Endothelial cell of umbilical vein (primary cell): ENCODE data around the gene DENND2C. TPM values are rescaled to one million over a fixed set of nuclear protein-coding genes. Genes with fewer than 3 reads are reported as not detected.

ENCODE experiments used
- BruUV-seq: library from RNA; stranded (reverse); fragments of 400-500 nt; replicated peaks from 2 replicates; lab custom pipeline; 2021; lab: Mats Ljungman, UMichigan
- CTCF ChIA-PET: fragments of 300-600, 350-600 bp; sonication (Branson Sonifier 250); formaldehyde crosslinking; loops from one replicate; lab custom pipeline; 2021; ENCODE audit warnings: antibody characterized with exemption, inconsistent platforms; lab: Charles Lee
- POLR2A ChIA-PET: fragments of 300-600, 350-600 bp; sonication (Branson Sonifier 250); formaldehyde crosslinking; loops from one replicate; lab custom pipeline; 2021; ENCODE audit warnings: antibody characterized with exemption, inconsistent platforms; lab: Charles Lee
- DNase-seq: peaks from one replicate; pipeline ENCODE4 v3.0.0-alpha.2; 2011; ENCODE audit warnings: low read depth, low spot score
- FAIRE-seq: peaks from 2 replicates; lab custom pipeline; 2011; peaks lifted over from hg19 to GRCh38; lab: Jason Lieb, UNC
- H2AFZ ChIP-seq: 2 replicates; pipeline ENCODE4 v1.6.0; 2012; ENCODE audit warnings: low read depth, low read length, control low read depth, inconsistent platforms
- H3K27ac ChIP-seq: 2 replicates; pipeline ENCODE4 v1.5.1; 2011; ENCODE audit warnings: low read depth, mild to moderate bottlenecking, control low read depth, low read length, moderate library complexity; ENCODE audit not compliant: insufficient read depth
- H3K27me3 ChIP-seq, 2 experiments: 2 replicates each; pipeline versions ENCODE4 v1.6.0 to v1.6.1; 2011; ENCODE audit warnings: low read length in 2 of 2, mixed read lengths in 1 of 2; ENCODE audit not compliant: control insufficient read depth in 2 of 2, insufficient read depth in 2 of 2
- H3K36me3 ChIP-seq, 2 experiments: 2 replicates in 1 of 2; 3 replicates in 1 of 2; pipeline ENCODE4 v1.5.1; 2011; ENCODE audit warnings: low read length in 2 of 2, mild to moderate bottlenecking in 1 of 2, moderate library complexity in 1 of 2; ENCODE audit not compliant: control insufficient read depth in 2 of 2, insufficient read depth in 2 of 2; ENCODE audit errors: extremely low read depth in 1 of 2
- H3K4me1 ChIP-seq: 3 replicates; pipeline ENCODE4 v1.5.1; 2011; ENCODE audit warnings: mild to moderate bottlenecking, low read length; ENCODE audit not compliant: control insufficient read depth, insufficient read depth; ENCODE audit errors: extremely low read depth
- H3K4me2 ChIP-seq: 2 replicates; pipeline ENCODE4 v1.6.1; 2011; ENCODE audit warnings: low read length, control low read depth, mixed read lengths; ENCODE audit not compliant: insufficient read depth
- H3K4me3 ChIP-seq, 3 experiments: fragments of 200-600 bp in 1 of 3; sonication (generic), shearing (Covaris generic) in 1 of 3; replicated peaks in 1 of 3; 2 replicates each; pipeline ENCODE4 v1.5.1; 2011 to 2016; ENCODE audit warnings: control low read depth in 3 of 3, low read length in 3 of 3, mild to moderate bottlenecking in 2 of 3, inconsistent platforms in 1 of 3, low read depth in 1 of 3, moderate library complexity in 1 of 3; ENCODE audit not compliant: insufficient read depth in 1 of 3
- H3K79me2 ChIP-seq: 2 replicates; pipeline ENCODE4 v1.6.0; 2012; ENCODE audit warnings: low read length, inconsistent platforms; ENCODE audit not compliant: control insufficient read depth, insufficient read depth
- H3K9ac ChIP-seq: replicated peaks from 2 replicates; pipeline ENCODE3; 2011; ENCODE audit warnings: low read length, control low read depth; ENCODE audit not compliant: insufficient read depth; ENCODE audit errors: extremely low read depth
- H3K9me1 ChIP-seq: replicated peaks from 3 replicates; pipeline ENCODE4 v1.6.0; 2011; ENCODE audit warnings: mild to moderate bottlenecking, low read length; ENCODE audit not compliant: control insufficient read depth, insufficient read depth; ENCODE audit errors: extremely low read depth
- H3K9me3 ChIP-seq: replicated peaks from 2 replicates; pipeline ENCODE4 v1.5.1; 2012; ENCODE audit warnings: low read length, inconsistent platforms; ENCODE audit not compliant: control insufficient read depth, insufficient read depth
- H4K20me1 ChIP-seq: replicated peaks from 2 replicates; pipeline ENCODE3; 2011; ENCODE audit warnings: mild to moderate bottlenecking, low read length; ENCODE audit not compliant: control insufficient read depth, insufficient read depth; ENCODE audit errors: extremely low read depth
- CTCF ChIP-seq, 2 donors: IDR thresholded peaks; 1 replicate in 1 of 2; 2 replicates in 1 of 2; pipeline ENCODE4 v1.5.1; 2011; ENCODE audit warnings: low read length in 2 of 2, mild to moderate bottlenecking in 2 of 2, moderate library complexity in 2 of 2, control low read depth in 1 of 2, inconsistent platforms in 1 of 2, low read depth in 1 of 2; ENCODE audit not compliant: insufficient read depth in 1 of 2; ENCODE audit errors: extremely low read depth in 1 of 2
- EZH2 ChIP-seq: IDR thresholded peaks from 2 replicates; pipeline ENCODE4 v1.6.1; 2012; ENCODE audit warnings: borderline replicate concordance, low read depth, mild to moderate bottlenecking, moderate library complexity, low read length, inconsistent platforms; ENCODE audit not compliant: severe bottlenecking
- FOS ChIP-seq: IDR thresholded peaks from 2 replicates; pipeline ENCODE4 v1.6.1; 2011; ENCODE audit warnings: mild to moderate bottlenecking, low read length, moderate library complexity, borderline replicate concordance; ENCODE audit not compliant: insufficient read depth
- GATA2 ChIP-seq: IDR thresholded peaks from 2 replicates; pipeline ENCODE4 v1.7.0; 2011; ENCODE audit warnings: low read depth, mild to moderate bottlenecking, moderate library complexity, mixed read lengths, low read length; ENCODE audit not compliant: insufficient read length, insufficient read depth
- JUN ChIP-seq: IDR thresholded peaks from 2 replicates; pipeline ENCODE4 v1.6.1; 2011; ENCODE audit warnings: borderline replicate concordance, low read depth; ENCODE audit not compliant: insufficient read length, insufficient read depth
- MYC ChIP-seq: IDR thresholded peaks from one replicate; pipeline ENCODE4 v1.6.1; 2011; ENCODE audit warnings: mild to moderate bottlenecking, low read depth, low read length
- POLR2A ChIP-seq: IDR thresholded peaks from 2 replicates; pipeline ENCODE4 v1.6.1; 2012; ENCODE audit warnings: low read depth, mild to moderate bottlenecking, control low read depth, low read length
- POLR2AphosphoS5 ChIP-seq: IDR thresholded peaks from 2 replicates; pipeline ENCODE4 v1.6.1; 2012; ENCODE audit warnings: low read depth, mild to moderate bottlenecking, control low read depth, low read length, moderate library complexity; ENCODE audit not compliant: insufficient read depth
- dilution Hi-C: fragments of 300-500 bp; cut with MboI; formaldehyde crosslinking; loops from one replicate; pipeline ENCODE4 v1.15.0; 2019; ENCODE audit warnings: low sequenced_read_pairs; ENCODE audit not compliant: extremely low pct_ligation_motif_present
- intact Hi-C: fragments of 100-400 bp; cut with micrococcal nuclease; formaldehyde crosslinking; loops from one replicate; pipeline ENCODE4 v1.10.0; 2022
- polyA plus RNA-seq, 4 experiments: library from polyadenylated mRNA; depleted of rRNA in 3 of 4; stranded (reverse) in 3 of 4; unstranded in 1 of 4; fragments of >200 nt; gene quantifications; 2 replicates each; pipeline versions ENCODE4 v1.2.1 to v1.2.3, GENCODE V29; 2011 to 2012; ENCODE audit warnings: missing spikeins in 1 of 4
- total RNA-seq: library from RNA; stranded (reverse); gene quantifications from 2 replicates; pipeline ENCODE4 v1.2.3, GENCODE V29; 2021
- TF ChIP-seq, protein P1 (sequence below): IDR thresholded peaks from 2 replicates; pipeline ENCODE4 v1.6.1; 2011; ENCODE audit not compliant: insufficient read depth, insufficient read length

DENND2C gene
- total and polyA plus RNA-seq, 2 donors (not counting 3 experiments of a cell fraction or from before 2014, with no cell fraction given), result 0.12 to 0.22 TPM

- Histone ChIP-seq H3K9me1 (peaks cover 4% of the 10 kb centered on the region), H3K4me3 (no peak overlapping the region), H3K9ac (no peak overlapping the region), H3K27me3 (peaks cover 3 to 6% of the 10 kb centered on the region in 2 experiments), H3K4me1 (no peaks in the 10 kb centered on the region), H2AFZ (no peak overlapping the region), H3K9me3 (no peaks in the 10 kb centered on the region), H3K27ac (no peak overlapping the region), H3K4me2 (no peak overlapping the region), H3K79me2 (no peaks in the 10 kb centered on the region), H3K36me3 (peaks cover 2 to 3% of the 10 kb centered on the region in 2 experiments), H4K20me1 (no peaks in the 10 kb centered on the region)
- dilution Hi-C loops (no loop called here), intact Hi-C loops (no loop called here)
- DNase-seq (no peak), FAIRE-seq (no peak)
- BruUV-seq, result no TSS peak
- CTCF ChIA-PET, result interaction anchor here (0.8 kb wide), 1 partner anchor 8 kb away, joined by 3 read pairs; no protein-coding TSS in a partner anchor
- TF ChIP-seq, protein P1, sequence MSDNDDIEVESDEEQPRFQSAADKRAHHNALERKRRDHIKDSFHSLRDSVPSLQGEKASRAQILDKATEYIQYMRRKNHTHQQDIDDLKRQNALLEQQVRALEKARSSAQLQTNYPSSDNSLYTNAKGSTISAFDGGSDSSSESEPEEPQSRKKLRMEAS, result no peak
- no peak for TF ChIP-seq EZH2
- no peak for TF ChIP-seq GATA2
- TF ChIP-seq POLR2A, result no peak
- no peak for TF ChIP-seq CTCF (IDR thresholded peaks at IDR 0.05; ENCODE audit: extremely low read depth in 1 of 2, insufficient read depth in 1 of 2, low read depth in 1 of 2, low read length in 2 of 2)
- TF ChIP-seq MYC, result no peak
- no peak for TF ChIP-seq JUN
- TF ChIP-seq FOS, result no peak
- TF ChIP-seq POLR2AphosphoS5, result no peak
- POLR2A ChIA-PET, result no interaction called here
These were observed 32.1 kb upstream of the DENND2C start for GRCh38 chr1:114701931-114702330.
